ENCODE results near the gene NGEF.

GRCh38 chr2:232831496-232831895 lies 181.6 kb downstream of the NGEF start:
- no peak for TF ChIP-seq POLR2A (IDR thresholded peaks at IDR 0.05)
- TF ChIP-seq, protein P1, sequence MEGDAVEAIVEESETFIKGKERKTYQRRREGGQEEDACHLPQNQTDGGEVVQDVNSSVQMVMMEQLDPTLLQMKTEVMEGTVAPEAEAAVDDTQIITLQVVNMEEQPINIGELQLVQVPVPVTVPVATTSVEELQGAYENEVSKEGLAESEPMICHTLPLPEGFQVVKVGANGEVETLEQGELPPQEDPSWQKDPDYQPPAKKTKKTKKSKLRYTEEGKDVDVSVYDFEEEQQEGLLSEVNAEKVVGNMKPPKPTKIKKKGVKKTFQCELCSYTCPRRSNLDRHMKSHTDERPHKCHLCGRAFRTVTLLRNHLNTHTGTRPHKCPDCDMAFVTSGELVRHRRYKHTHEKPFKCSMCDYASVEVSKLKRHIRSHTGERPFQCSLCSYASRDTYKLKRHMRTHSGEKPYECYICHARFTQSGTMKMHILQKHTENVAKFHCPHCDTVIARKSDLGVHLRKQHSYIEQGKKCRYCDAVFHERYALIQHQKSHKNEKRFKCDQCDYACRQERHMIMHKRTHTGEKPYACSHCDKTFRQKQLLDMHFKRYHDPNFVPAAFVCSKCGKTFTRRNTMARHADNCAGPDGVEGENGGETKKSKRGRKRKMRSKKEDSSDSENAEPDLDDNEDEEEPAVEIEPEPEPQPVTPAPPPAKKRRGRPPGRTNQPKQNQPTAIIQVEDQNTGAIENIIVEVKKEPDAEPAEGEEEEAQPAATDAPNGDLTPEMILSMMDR (IDR thresholded peaks at IDR 0.05), result no peak
